ENCODE results near the gene KCNIP3. TPM values are rescaled to one million over a fixed set of nuclear protein-coding genes. Genes with fewer than 3 reads are reported as not detected.

KCNIP3 gene
- total RNA-seq, 1 experiment from 2014 or later = 19.1 TPM

- H3K9me2 ChIP-seq (replicated peaks; ENCODE audit: low read length) = no peaks in the 10 kb centered on the region
- H3K4me1 ChIP-seq (ENCODE audit: insufficient read depth, low read length) = peaks cover 19% of the 10 kb centered on the region
- H3K36me3 ChIP-seq (ENCODE audit: low read depth, low read length) = peaks cover 27% of the 10 kb centered on the region
- peaks cover 4% of the 10 kb centered on the region for H3F3A ChIP-seq (ENCODE audit: low read length, unreplicated experiment)
- TF ChIP-seq EZH2 (IDR thresholded peaks at IDR 0.05; ENCODE audit: low read length, unreplicated experiment) = no peak
- TF ChIP-seq CTCF (conservative IDR thresholded peaks at IDR 0.05; ENCODE audit: low read depth, low read length) = 0 out of 2 replicates have a peak, but pooled peaks have one; percentile 32
- intact Hi-C loops (cut with micrococcal nuclease) = no loop called here
- no peak overlapping the region for H3K27ac ChIP-seq (ENCODE audit: low read length)
- no peak overlapping the region for H3K4me2 ChIP-seq (ENCODE audit: low read length)
- DNase-seq = no peak
- H3K4me3 ChIP-seq (ENCODE audit: low read length) = no peak overlapping the region
- no peaks in the 10 kb centered on the region for H4K20me1 ChIP-seq (ENCODE audit: low read length)
- H2AFZ ChIP-seq (ENCODE audit: low read length) = no peak overlapping the region
- no peaks in the 10 kb centered on the region for H3K27me3 ChIP-seq (ENCODE audit: low read length)
- H3K9me3 ChIP-seq (ENCODE audit: low read length) = no peaks in the 10 kb centered on the region
- H3K79me2 ChIP-seq (ENCODE audit: low read length) = no peaks in the 10 kb centered on the region
- ChIA-PET POLR2A (ENCODE audit: unreplicated experiment) (no interaction called here), CTCF (no interaction called here)
- no TSS peak for BruUV-seq (replicated peaks)
- H3K9ac ChIP-seq (ENCODE audit: low read length) = no peak overlapping the region
- no peak; the same call in 1 of the 2 replicates for ATAC-seq
Measured at GRCh38 chr2:95289253-95289652, 7.9 kb upstream of the KCNIP3 start.

- Histone ChIP-seq H3K9ac (ENCODE audit: low read length) (no peak overlapping the region), H3K79me2 (ENCODE audit: low read length) (no peaks in the 10 kb centered on the region), H3K27ac (ENCODE audit: low read length) (no peak overlapping the region), H3K36me3 (ENCODE audit: low read depth, low read length) (peaks cover 27% of the 10 kb centered on the region), H4K20me1 (ENCODE audit: low read length) (no peaks in the 10 kb centered on the region), H3K9me3 (ENCODE audit: low read length) (no peaks in the 10 kb centered on the region), H3K9me2 (replicated peaks; ENCODE audit: low read length) (no peaks in the 10 kb centered on the region), H3F3A (ENCODE audit: low read length, unreplicated experiment) (peaks cover 4% of the 10 kb centered on the region), H3K4me1 (ENCODE audit: insufficient read depth, low read length) (peaks cover 19% of the 10 kb centered on the region), H3K4me3 (ENCODE audit: low read length) (no peak overlapping the region), H3K4me2 (ENCODE audit: low read length) (no peak overlapping the region), H3K27me3 (ENCODE audit: low read length) (no peaks in the 10 kb centered on the region), H2AFZ (ENCODE audit: low read length) (no peak overlapping the region)
- ChIA-PET CTCF (no interaction called here), POLR2A (ENCODE audit: unreplicated experiment) (no interaction called here)
- no peak for DNase-seq
- no peak for ATAC-seq
- BruUV-seq (replicated peaks) = no TSS peak
- TF ChIP-seq EZH2phosphoT487 (IDR thresholded peaks at IDR 0.05; ENCODE audit: borderline replicate concordance, low read length) (no peak), EZH2 (IDR thresholded peaks at IDR 0.05; ENCODE audit: low read length, unreplicated experiment) (no peak), CTCF (conservative IDR thresholded peaks at IDR 0.05; ENCODE audit: low read depth, low read length) (no peak)
- intact Hi-C loops (cut with micrococcal nuclease) = no loop called here
Measured at GRCh38 chr2:95291222-95291621, 5.9 kb upstream of the KCNIP3 start.

GRCh38 chr2:95292623-95293260 lies 4.4 kb upstream of the KCNIP3 start:
- Histone ChIP-seq H2AFZ (ENCODE audit: low read length) (no peak overlapping the region), H3K79me2 (ENCODE audit: low read length) (no peaks in the 10 kb centered on the region), H3K36me3 (ENCODE audit: low read depth, low read length) (peaks cover 27% of the 10 kb centered on the region), H3K27me3 (ENCODE audit: low read length) (no peaks in the 10 kb centered on the region), H3F3A (ENCODE audit: low read length, unreplicated experiment) (peaks cover 4% of the 10 kb centered on the region), H3K9me3 (ENCODE audit: low read length) (no peaks in the 10 kb centered on the region), H4K20me1 (ENCODE audit: low read length) (no peaks in the 10 kb centered on the region), H3K9me2 (replicated peaks; ENCODE audit: low read length) (no peaks in the 10 kb centered on the region), H3K4me3 (ENCODE audit: low read length) (no peak overlapping the region), H3K4me1 (ENCODE audit: insufficient read depth, low read length) (peaks cover 32% of the 10 kb centered on the region), H3K9ac (ENCODE audit: low read length) (no peak overlapping the region), H3K4me2 (ENCODE audit: low read length) (peak overlapping the region; percentile 13), H3K27ac (ENCODE audit: low read length) (peak overlapping the region; percentile 46)
- peak; percentile 95 for DNase-seq
- no peak for TF ChIP-seq CTCF (conservative IDR thresholded peaks at IDR 0.05; ENCODE audit: low read depth, low read length)
- intact Hi-C loops (cut with micrococcal nuclease) = loop anchor here (2.0 kb wide), 1 partner anchor 14 kb away; no protein-coding TSS in a partner anchor
- ATAC-seq = peak; percentile 92
- BruUV-seq (replicated peaks) = no TSS peak
- POLR2A ChIA-PET (ENCODE audit: unreplicated experiment) = no interaction called here
- CTCF ChIA-PET = interaction anchor here (1.2 to 1.4 kb wide), 2 partner anchors 14 to 17 kb away, joined by 3 to 5 read pairs; no protein-coding TSS in a partner anchor
